Heart left ventricle (tissue), 13 donors: Measurements from ENCODE around the gene SNED1.

Source experiments
- CTCF ChIP-seq, 12 donors: fragments of 200-600 bp; sonication (generic) in 4 of 12; IDR thresholded peaks; one replicate each; pipeline versions ENCODE4 v1.5.0 to v1.8.0; 2018 to 2022; ENCODE audit warnings: antibody characterized with exemption in 12 of 12, mild to moderate bottlenecking in 5 of 12
- POLR2A ChIP-seq, 2 donors: fragments of 450-650 bp; IDR thresholded peaks; one replicate each; pipeline ENCODE4 v1.6.1; 2017; ENCODE audit warnings: antibody characterized with exemption in 2 of 2, mild to moderate bottlenecking in 2 of 2, moderate library complexity in 2 of 2
- donor health status: ischemic (EF 13 %, LVEDD 7.1; RV severe dilation, severe dysfunction).
- donor health status: DM: no; HTN: yes; CAD: no.
- donor health status: DM: no; HTN: no; CAD: no.
- donor health status: ischemic (EF 25% LVEDD 6.9; RV normal size, moderate dysfunction).
- donor health status: ischemic (EF 25% LVEDD 5.7; RV mildly dilated, moderate dysfunction).
- donor health status: ischemic (EF 35%, LVEDD 5.7; RV mildly dilated, moderate dysfunction).
- donor health status: nonischemic (EF 11% LVEDD 7.7; RV severe dilation, severe dysfunction).
- donor health status: DM: yes; HTN: yes; CAD: no.
- donor health status: PGD.
- donor health status: ischemic (EF 29% LVEDD 5.4; RV normal size, mild dysfunction).
- donor health status: nonischemic (EF 23%, LVEDD 6.1; RV moderate dilation, normal function).

DNA sequence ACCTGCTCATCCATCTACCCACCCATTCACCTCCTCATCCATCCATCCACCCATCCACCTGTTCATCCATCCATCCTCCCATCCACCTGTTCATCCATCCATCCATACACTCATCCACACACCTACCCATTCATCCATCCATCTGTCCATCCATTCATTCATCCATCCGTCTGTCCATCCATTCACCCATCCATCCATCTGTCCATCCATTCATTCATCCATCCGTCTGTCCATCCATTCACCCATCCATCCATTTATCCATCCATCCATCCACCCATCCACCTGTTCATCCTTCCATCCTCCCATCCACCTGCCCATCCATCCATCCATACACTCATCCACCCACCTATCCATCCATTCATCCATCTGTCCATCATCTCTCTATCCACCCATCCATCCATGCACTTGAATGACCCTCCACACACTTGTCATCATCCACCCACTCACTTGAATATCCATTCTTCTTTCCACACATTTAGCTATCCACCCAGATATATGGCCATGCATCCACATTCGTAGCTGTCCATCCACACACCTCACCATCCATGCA is 47.3 kb upstream of the SNED1 start:
- TF ChIP-seq CTCF (IDR thresholded peaks at IDR 0.05) = no peak
- no peak for TF ChIP-seq POLR2A (IDR thresholded peaks at IDR 0.05)
